Skeletal muscle satellite cell (primary cell): ENCODE results near the gene NMUR1.

Experiments used
- H3K27me3 ChIP-seq: 2 replicates; pipeline ENCODE4 v1.7.0; 2013; ENCODE audit warnings: low read length; ENCODE audit not compliant: control insufficient read depth, insufficient read depth
- H3K36me3 ChIP-seq: 2 replicates; pipeline ENCODE4 v1.7.0; 2013; ENCODE audit warnings: mild to moderate bottlenecking, control low read depth, low read length; ENCODE audit not compliant: insufficient read depth
- H3K4me1 ChIP-seq: 2 replicates; pipeline ENCODE4 v1.7.0; 2013; ENCODE audit warnings: low read length; ENCODE audit not compliant: control insufficient read depth, insufficient read depth
- H3K4me2 ChIP-seq: 2 replicates; pipeline ENCODE4 v1.7.0; 2013; ENCODE audit warnings: mild to moderate bottlenecking, low read length
- H3K4me3 ChIP-seq: 2 replicates; pipeline ENCODE4 v1.7.0; 2013; ENCODE audit warnings: low read length
- H3K9ac ChIP-seq: 2 replicates; pipeline ENCODE4 v1.7.0; 2013; ENCODE audit warnings: mild to moderate bottlenecking, low read depth, low read length, moderate library complexity
- H3K9me3 ChIP-seq: replicated peaks from 2 replicates; pipeline ENCODE4 v1.7.0; 2013; ENCODE audit warnings: mild to moderate bottlenecking, control low read depth, low read length

The NMUR1 gene

GRCh38 chr2:231502596-231502995 is 27.6 kb downstream of the NMUR1 start:
- no peaks in the 10 kb centered on the region for H3K9me3 ChIP-seq

DNA sequence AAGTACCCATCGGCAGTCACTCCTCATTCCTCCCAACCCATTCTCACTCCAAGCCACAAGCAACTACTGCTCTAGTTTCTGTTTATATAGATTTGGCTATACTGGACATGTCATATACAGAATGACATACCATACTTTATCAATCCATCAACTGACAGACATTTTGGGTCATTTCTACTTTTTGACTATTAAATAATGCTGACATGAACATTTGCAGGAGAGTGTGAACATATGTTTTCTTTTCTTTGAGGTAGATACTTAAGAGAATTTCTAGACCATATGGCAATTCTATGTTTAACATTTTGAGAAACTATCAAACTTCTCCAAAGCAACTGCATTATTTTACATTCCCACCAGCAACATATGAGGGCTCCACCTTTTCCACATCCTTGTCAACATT is 32.6 kb downstream of the NMUR1 start:
- H3K4me1 ChIP-seq: no peaks in the 10 kb centered on the region
- no peak overlapping the region for H3K4me2 ChIP-seq
- no peak overlapping the region for H3K4me3 ChIP-seq
- H3K9ac ChIP-seq: no peak overlapping the region
- no peaks in the 10 kb centered on the region for H3K27me3 ChIP-seq
- H3K36me3 ChIP-seq: no peaks in the 10 kb centered on the region
- no peaks in the 10 kb centered on the region for H3K9me3 ChIP-seq

More at GRCh38 chr2:231502596-231502995, 27.6 kb downstream of the NMUR1 start:
- Histone ChIP-seq H3K9ac (no peak overlapping the region), H3K4me1 (no peaks in the 10 kb centered on the region), H3K36me3 (no peaks in the 10 kb centered on the region), H3K4me2 (no peak overlapping the region), H3K4me3 (no peak overlapping the region), H3K27me3 (no peaks in the 10 kb centered on the region)

DNA sequence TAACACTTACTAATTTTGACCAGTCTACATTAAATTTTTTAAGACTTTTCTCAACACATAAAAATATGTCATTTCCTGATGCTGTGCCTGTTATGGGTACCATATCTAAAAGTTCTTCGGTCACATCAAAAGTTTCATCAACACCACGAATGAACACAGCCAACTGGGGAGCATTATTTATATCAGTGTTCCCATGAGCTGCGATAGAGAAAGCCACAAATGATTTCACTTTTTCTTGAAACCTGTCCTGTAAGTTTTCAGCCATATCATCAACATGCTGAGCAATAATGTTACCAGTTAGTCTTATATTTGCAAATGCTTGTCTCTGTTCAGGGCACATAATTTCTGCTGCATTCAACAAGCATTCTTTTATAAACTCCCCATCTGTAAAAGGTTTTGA is 35.6 kb downstream of the NMUR1 start:
- Histone ChIP-seq H3K9me3 (no peaks in the 10 kb centered on the region), H3K36me3 (no peaks in the 10 kb centered on the region), H3K4me2 (no peak overlapping the region), H3K4me3 (no peak overlapping the region), H3K9ac (no peak overlapping the region), H3K27me3 (no peaks in the 10 kb centered on the region), H3K4me1 (no peaks in the 10 kb centered on the region)

DNA sequence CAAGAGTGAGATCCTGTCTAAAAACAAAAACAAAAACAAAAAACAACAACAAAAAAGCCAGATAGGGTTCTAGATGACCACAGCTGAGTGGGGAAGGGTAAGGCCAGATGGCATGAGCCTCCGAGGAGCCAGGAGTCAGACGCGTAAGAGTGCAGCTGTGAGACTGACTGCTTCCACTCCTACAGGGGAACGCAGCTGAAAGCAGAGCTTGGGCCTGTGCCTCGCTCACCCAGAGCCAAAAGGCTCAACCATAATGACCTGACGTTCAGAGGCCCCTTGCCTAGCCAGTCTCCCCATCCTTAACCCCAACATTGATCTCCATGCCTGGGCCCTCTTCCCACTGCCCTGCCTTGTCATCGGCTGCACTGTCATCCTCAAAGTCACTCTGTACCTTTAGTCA is 39.4 kb downstream of the NMUR1 start:
- Histone ChIP-seq H3K4me1 (no peaks in the 10 kb centered on the region), H3K36me3 (no peaks in the 10 kb centered on the region), H3K4me2 (no peak overlapping the region), H3K4me3 (no peak overlapping the region), H3K9me3 (no peaks in the 10 kb centered on the region), H3K9ac (no peak overlapping the region), H3K27me3 (no peaks in the 10 kb centered on the region)

GRCh38 chr2:231489990-231490389 is 40.3 kb downstream of the NMUR1 start:
- Histone ChIP-seq H3K4me3 (no peak overlapping the region), H3K36me3 (no peaks in the 10 kb centered on the region)

DNA sequence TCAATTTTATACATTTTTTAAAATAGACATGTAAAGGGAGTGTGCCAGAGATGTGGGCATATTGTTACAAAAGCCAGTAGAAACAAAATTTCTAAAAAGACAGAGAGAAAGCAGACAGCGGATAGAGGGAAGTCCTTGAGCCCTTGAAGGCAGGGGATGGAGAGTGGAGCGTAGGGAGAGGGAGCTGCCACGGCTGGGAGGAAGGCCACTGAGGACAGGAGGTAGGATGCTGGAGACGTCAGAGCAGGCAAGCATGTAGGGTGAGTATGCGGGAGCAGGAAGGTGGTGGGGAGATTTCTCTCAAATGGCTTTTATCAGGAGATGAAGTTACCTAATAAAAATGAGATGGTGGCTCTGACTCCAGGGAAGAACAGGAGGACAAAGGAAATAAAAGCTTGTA is 41.9 kb downstream of the NMUR1 start:
- Histone ChIP-seq H3K9me3 (no peaks in the 10 kb centered on the region), H3K4me1 (no peaks in the 10 kb centered on the region), H3K36me3 (no peaks in the 10 kb centered on the region), H3K27me3 (no peaks in the 10 kb centered on the region), H3K4me3 (no peak overlapping the region), H3K4me2 (no peak overlapping the region), H3K9ac (no peak overlapping the region)

More at GRCh38 chr2:231489990-231490389, 40.3 kb downstream of the NMUR1 start:
- Histone ChIP-seq H3K4me2 (no peak overlapping the region), H3K27me3 (no peaks in the 10 kb centered on the region), H3K9me3 (no peaks in the 10 kb centered on the region), H3K9ac (no peak overlapping the region), H3K4me1 (no peaks in the 10 kb centered on the region)

- peaks cover 7% of the 10 kb centered on the region for H3K4me1 ChIP-seq
- no peak overlapping the region for H3K4me3 ChIP-seq
- no peaks in the 10 kb centered on the region for H3K27me3 ChIP-seq
These were observed 43.2 kb downstream of the NMUR1 start for GRCh38 chr2:231486851-231487596.

DNA sequence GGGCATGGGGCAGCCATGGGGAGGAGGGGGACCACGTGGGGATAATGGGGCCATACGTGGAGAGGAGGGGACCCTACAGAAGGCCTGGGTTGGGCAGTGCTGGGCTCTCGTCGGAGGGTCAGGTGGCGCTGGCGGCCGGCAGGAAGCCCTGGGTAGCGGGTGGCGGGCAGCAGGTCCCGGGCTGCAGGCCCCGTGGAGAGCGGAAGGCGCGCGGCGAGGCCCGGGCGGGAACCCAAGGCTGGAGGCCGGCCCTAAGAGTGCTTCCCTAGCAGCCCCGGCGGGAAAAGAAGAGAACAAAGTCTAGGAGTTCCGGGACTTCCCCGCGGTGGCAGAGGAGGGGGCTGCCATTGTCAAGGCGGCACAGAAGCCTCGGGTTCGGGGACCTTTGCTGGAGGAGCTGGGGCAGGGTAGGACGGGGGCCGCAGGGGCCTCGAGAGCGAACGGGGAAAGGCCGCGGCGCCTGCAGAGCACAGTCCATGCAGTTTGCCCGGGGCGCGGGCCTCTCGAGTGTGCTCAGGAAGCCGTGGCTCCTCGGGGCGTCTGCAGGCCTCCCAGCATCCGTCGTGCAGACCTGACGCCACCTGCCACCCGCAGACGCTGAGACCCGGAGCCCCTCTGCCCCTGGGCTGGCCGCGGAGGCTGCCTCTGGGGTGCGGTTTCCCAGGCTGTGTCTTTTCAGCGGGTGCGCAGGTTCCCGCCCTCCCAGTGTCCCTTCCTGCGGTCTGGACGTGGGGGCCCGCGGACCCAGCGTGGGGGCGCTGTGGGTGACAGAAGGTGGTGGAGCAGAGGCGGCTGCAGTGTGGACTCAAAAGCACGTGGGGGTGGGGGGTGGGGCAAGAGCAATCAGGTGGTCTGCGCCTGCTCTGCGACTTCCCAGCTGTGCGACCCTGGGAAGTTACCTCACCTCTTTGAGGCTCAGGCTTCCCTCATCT is 46.6 kb downstream of the NMUR1 start:
- Histone ChIP-seq H3K9ac (peak overlapping the region; percentile 91), H3K4me1 (peaks cover 7% of the 10 kb centered on the region), H3K36me3 (no peaks in the 10 kb centered on the region), H3K4me3 (no peak overlapping the region), H3K4me2 (peak overlapping the region; percentile 87), H3K9me3 (no peaks in the 10 kb centered on the region), H3K27me3 (no peaks in the 10 kb centered on the region)

More at GRCh38 chr2:231486851-231487596, 43.2 kb downstream of the NMUR1 start:
- Histone ChIP-seq H3K9me3 (no peaks in the 10 kb centered on the region), H3K36me3 (no peaks in the 10 kb centered on the region), H3K9ac (no peak overlapping the region), H3K4me2 (no peak overlapping the region)

- no peaks in the 10 kb centered on the region for H3K27me3 ChIP-seq
- peak overlapping the region; percentile 91 for H3K9ac ChIP-seq
These were observed 47.3 kb downstream of the NMUR1 start for GRCh38 chr2:231482806-231483391.

DNA sequence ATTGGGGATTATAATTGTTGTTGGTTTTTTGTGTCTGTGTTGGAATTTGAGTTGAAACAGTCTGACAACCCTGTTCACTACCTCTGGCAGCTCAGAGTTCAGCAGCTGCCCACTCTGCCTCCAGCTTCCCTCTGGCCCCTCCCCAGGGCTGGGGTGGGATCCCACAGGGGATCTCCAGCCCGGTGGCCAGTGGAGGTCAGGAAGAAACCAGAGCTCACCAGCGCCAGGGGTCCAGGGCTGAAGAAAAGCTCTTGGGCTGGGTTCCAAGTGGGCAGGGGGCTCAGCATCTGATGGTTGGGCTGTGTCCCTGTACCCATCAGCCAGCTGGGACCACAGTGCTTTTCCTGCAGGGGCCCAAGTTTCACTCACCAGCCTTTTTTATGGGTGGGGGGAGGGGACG is 49.5 kb downstream of the NMUR1 start:
- no peaks in the 10 kb centered on the region for H3K9me3 ChIP-seq

More at GRCh38 chr2:231482806-231483391, 47.3 kb downstream of the NMUR1 start:
- no peaks in the 10 kb centered on the region for H3K9me3 ChIP-seq
- H3K36me3 ChIP-seq: no peaks in the 10 kb centered on the region
- peaks cover 7% of the 10 kb centered on the region for H3K4me1 ChIP-seq
- H3K4me3 ChIP-seq: peak overlapping the region; percentile 68
- peak overlapping the region; percentile 87 for H3K4me2 ChIP-seq

GRCh38 chr2:231479455-231479854 is 50.8 kb downstream of the NMUR1 start:
- Histone ChIP-seq H3K4me1 (peaks cover 7% of the 10 kb centered on the region), H3K4me2 (no peak overlapping the region), H3K27me3 (no peaks in the 10 kb centered on the region), H3K36me3 (no peaks in the 10 kb centered on the region), H3K9me3 (no peaks in the 10 kb centered on the region), H3K9ac (no peak overlapping the region), H3K4me3 (no peak overlapping the region)

More for the DNA sequence above, 49.5 kb downstream of the NMUR1 start:
- H3K36me3 ChIP-seq: no peaks in the 10 kb centered on the region
- peaks cover 7% of the 10 kb centered on the region for H3K4me1 ChIP-seq
- H3K4me3 ChIP-seq: no peak overlapping the region
- H3K9ac ChIP-seq: no peak overlapping the region
- H3K4me2 ChIP-seq: no peak overlapping the region
- H3K27me3 ChIP-seq: no peaks in the 10 kb centered on the region
